Esophagus mucosa (tissue), 1 donor: ENCODE results near the gene CCDC73. TPM values are rescaled to one million over a fixed set of nuclear protein-coding genes. Genes with fewer than 3 reads are reported as not detected.
"Not testable (repeated sequence)": the region's sequence is repeated elsewhere in the genome, so short reads cannot be mapped to it uniquely, and the experiment has no call there.

Source experiments
- ATAC-seq: fragments of 200-7000 bp; cut with Tn5 transposase; one replicate; pipeline ENCODE4 v1.9.1; 2020
- total RNA-seq: library from RNA; stranded (reverse); gene quantifications from one replicate; pipeline ENCODE4 v1.2.4, GENCODE V29; 2023
- donor health status: DM: yes; HTN: yes; CAD: no.

CCDC73 gene
- total RNA-seq, 1 donor from 2014 or later, result 0.40 TPM

GRCh38 chr11:32704775-32705174 is 89.7 kb downstream of the CCDC73 start:
- no peak for ATAC-seq

GRCh38 chr11:32704261-32704660 is 90.2 kb downstream of the CCDC73 start:
- no peak for ATAC-seq

- ATAC-seq, result no peak
Observed at GRCh38 chr11:32701616-32702015, 92.8 kb downstream of the CCDC73 start.

GRCh38 chr11:32698579-32698978 is 95.9 kb downstream of the CCDC73 start:
- ATAC-seq, result no peak

DNA sequence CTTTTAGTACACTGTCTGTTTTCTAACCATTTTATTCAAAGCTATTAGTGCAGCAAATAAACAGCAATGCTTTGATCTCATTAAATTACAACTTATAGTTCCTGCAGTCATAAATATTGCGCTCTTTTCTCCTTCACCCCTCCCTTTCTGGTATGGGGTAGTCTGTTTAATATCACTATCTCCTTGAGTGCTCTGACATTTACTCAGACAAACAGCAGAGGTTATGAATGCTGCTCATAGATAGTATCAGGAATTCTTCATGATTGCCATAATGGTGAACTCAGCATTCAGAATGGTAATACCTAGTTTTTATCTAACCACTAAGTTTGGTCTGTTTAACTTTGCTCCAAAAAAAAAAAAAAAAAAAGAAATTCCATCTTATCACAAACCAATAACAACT is 123.4 kb downstream of the CCDC73 start:
- ATAC-seq, result no peak

DNA sequence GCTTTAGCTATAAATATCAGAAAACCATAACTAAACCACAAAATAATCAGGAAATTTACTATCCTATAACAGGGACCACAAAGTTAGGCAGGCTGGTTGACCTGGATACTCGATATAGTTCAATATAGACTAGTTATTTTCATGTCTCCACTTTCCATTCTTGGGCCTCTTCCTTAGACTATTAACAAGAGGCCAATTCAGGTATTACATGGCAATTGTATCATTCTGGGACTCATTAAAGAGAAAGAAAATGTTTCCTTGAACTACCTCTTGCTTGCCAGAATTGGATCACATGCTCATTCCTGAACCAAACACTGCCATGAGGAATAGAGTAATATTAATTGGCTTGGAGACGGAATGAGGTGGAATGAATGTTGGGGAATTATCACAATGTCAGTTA is 134.8 kb downstream of the CCDC73 start:
- ATAC-seq, result no peak

DNA sequence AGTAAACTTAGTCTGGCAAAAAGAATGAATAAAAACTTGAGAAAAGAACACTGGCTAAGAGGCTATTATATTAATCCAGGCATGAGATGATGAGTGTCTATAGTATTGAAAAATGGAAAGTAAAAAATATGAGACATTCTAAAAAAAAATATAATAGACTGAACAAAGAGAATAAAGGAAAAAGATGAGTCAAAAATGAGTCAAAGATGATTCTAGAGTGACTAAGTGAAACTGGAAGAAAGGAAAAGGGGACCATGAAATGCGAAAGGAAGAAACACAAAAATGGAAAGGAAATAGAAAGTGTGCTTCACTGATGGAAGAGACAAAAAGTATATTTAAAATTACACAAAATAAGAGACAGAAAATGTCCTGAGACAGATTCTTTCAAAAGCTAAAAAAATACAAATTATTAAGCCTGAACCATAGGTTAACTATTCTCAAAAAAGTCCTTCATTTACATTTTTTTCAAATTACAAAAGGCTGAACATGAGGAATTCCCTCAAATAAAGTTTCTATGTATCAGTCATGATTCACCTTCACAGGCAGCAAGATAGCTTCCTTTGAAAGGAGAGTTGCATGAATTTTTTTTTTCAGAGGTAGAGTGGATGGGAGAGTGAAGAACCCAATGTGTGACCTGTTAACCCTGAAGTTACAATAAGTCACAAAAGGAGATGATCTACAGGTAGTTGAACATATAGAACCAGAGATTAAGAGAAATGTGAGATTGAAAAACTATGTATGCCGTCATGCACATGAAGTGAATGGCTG is 135.6 kb downstream of the CCDC73 start:
- no peak for ATAC-seq

GRCh38 chr11:32643526-32643925 is 150.9 kb downstream of the CCDC73 start:
- ATAC-seq, result peak; percentile 78

DNA sequence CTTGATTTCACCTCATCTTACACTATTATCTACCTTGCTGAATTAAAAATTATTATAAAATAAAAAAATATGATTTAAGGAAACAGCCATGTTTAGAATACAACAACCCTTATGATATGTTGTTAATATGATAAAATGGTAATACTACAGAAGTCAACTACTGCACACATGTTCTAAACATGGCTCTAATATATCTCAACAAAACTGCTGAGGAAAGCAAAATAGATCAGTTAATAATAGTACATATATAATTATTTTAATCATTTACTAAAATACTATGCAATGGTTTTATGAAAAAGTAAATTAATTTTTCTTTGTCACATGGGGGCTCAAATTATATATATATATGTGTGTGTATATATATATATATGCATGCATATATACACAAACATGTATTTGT is 153.1 kb downstream of the CCDC73 start:
- no peak for ATAC-seq

GRCh38 chr11:32635819-32636218 is 158.6 kb downstream of the CCDC73 start:
- no peak for ATAC-seq

- no peak for ATAC-seq
Observed at GRCh38 chr11:32630844-32631243, 163.6 kb downstream of the CCDC73 start.

DNA sequence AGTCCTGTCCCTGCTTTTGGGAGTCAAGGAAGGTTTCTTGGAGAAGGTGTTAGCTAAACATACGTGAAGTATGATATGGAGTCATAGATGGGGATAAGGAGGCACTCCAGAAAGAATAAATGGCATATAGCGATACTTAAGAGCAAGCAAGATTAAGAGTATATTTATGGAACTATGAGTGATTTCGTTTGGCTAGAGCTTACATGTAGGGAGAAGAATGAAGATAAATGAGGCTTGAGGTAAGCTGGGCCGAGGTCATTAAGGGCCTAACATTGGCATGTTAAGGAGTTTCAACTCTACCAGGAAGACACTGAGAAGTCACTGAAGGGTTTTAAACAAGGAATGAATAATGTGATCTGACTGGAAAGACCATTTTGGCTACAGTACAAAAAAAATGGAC is 177.6 kb downstream of the CCDC73 start:
- ATAC-seq, result no peak

DNA sequence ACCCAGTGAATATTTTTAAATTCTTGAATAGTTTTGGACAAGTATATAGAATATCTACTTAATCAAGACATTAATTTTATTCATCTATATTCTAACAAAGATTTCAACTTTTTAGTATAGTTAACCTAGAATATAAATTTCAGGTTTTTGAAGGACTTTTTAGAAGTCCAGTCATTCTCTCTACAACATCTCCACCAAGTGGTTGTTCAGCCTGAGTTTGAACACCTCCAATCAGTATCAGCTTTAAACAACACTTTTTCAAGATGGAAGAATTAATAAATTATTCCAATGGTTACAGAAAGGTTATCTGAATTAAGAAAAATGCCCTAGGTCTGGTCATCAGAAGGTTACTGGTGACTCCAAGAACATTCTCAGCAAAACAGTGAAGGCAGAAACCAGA is 179.0 kb downstream of the CCDC73 start:
- no peak for ATAC-seq

DNA sequence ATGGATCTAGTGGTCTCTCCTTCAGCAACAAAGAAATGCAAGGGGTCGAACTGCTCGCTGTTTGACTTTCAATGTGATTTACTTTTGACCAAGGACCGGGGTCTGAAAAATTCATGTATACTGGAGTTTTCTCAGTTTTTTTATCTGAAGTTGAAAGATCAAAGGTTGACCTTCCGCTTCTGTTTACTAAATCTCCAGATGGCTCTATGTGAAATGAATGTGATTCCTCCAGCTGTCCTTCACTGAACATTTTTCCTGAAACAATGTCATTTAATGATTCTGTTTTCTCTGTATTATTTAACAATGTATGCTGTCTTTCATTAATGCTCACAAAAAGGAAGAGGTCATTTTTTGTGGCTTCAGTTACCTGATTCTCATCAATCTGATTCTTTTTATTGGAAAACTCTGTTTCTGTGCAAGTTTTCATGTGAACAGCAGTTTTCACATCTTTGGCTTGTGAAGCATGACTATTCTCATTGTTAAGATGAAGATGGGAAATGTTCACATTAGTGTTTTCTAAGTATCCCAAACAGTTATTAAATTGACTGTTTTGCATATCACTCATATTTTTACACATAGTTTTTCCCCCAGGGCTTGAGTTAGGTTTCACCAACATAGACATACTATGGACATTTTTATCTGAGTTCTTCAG is 180.8 kb downstream of the CCDC73 start:
- ATAC-seq, result no peak

DNA sequence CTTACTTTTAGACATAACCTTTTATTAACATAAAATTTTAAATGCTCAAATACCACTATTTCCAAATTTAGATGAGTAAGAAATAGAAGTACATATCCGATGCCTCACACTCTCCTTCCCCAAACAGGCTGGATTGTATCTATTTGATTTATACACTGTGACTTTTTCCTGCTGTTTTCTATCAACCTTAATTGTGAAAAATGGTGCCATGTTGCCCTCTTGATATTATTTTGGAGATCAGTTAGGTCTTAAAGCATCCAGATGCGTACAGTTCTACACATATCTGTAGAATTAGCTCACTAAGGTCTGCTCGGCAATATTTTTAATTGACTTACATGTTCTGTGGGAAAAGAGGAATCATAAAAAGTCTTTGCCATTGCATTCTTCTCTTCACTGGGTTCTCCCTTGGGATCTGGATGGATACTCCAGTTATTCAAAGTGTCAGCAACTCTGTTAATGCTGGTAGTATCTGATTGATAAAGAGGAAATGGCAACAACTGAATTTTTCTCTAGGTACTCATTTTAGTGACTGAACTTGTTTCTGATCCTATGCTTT is 183.6 kb downstream of the CCDC73 start:
- ATAC-seq, result no peak

DNA sequence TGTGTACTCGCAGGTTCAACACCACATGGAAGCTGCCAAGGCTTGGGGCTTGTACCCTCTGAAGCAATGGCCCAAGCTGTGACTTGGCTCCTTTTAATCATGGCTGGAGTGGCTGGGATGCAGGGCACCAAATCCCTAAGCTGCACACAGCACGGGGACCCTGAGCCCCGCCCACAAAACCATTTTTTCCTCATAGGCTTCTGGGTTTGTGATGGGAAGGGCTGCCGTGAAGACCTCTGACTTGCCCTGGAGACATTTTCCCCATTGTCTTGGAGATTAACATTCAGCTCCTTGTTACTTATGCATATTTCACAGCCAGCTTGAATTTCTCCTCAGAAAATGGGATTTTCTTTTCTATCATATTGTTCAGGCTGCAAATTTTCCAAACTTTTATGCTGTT is 185.6 kb downstream of the CCDC73 start:
- ATAC-seq, result not testable (repeated sequence)

DNA sequence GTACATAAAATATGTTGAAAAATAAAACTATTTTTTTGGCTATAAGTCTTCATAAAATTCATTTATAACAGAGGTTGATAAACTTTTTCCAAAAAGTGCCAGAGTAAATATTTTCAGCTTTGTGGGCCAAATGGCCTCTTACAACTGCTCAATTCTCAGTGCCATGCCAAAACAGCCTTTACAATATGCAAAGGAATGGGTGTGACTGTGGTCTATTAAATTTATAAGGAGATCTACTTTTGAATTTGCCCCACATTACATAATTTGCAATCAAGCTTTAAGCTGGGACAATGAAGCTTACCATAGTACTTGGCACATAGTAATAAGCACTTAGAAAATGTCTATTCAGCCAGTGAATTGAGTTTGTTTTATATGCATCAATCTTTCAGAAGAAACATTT is 188.2 kb downstream of the CCDC73 start:
- ATAC-seq, result no peak

DNA sequence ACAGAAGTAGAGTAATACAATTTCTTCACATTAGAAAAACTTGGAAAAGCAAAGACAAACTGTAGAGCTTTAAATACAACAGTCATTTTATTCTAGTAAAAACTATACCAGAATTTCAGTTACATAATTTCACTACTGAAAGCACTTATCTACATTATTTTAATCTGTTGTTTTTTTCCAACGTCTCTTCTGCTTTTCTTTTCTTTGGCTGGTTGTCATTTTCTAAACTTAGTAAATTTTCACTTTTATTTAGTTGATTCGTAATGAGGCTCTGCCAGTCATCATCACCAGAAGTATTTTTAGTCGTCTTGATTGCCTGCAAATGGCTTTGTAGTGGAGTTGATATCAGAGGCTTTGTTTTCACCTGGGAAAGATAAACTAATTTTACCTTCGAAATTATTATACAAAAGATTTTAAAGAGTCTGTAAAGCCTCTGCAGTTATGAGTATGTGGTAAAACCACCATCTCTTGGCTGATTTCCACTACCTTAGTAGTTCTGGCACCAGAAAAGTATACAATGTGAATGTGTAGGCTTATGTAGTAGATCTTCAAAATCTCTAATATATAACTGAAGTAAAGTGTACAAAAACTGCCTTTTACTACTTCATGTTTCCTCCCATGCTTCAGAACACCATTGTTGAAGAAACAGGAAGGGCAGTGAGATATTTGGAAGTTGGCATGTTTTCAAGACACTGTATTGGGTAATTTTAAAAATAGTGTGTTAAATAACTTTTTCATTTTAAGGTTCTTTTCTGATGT is 191.6 kb downstream of the CCDC73 start:
- ATAC-seq, result no peak

GRCh38 chr11:32597921-32598320 is 196.5 kb downstream of the CCDC73 start:
- no peak for ATAC-seq

- not testable (repeated sequence) for ATAC-seq
Observed at GRCh38 chr11:32596114-32596513, 198.3 kb downstream of the CCDC73 start.

- no peak for ATAC-seq
Observed at GRCh38 chr11:32594272-32594671, 200.2 kb downstream of the CCDC73 start.

GRCh38 chr11:32586576-32587190 is 207.8 kb downstream of the CCDC73 start:
- no peak for ATAC-seq

GRCh38 chr11:32584921-32585320 is 209.5 kb downstream of the CCDC73 start:
- ATAC-seq, result no peak
